Tibial nerve (tissue), 4 donors: ENCODE data around the gene EGFL7.

Source experiments
- EP300 ChIP-seq, 2 donors: sonication (generic); formaldehyde crosslinking; IDR thresholded peaks; one replicate each; pipeline ENCODE4 v1.6.1; 2017; ENCODE audit warnings: antibody characterized with exemption in 2 of 2, mild to moderate bottlenecking in 1 of 2
- POLR2A ChIP-seq, 2 donors: fragments of 450-650 bp; IDR thresholded peaks; one replicate each; pipeline ENCODE4 v1.6.1; 2017; ENCODE audit warnings: antibody characterized with exemption in 2 of 2, mild to moderate bottlenecking in 2 of 2, moderate library complexity in 2 of 2
- TF ChIP-seq, protein P1 (sequence below), 5 experiments: fragments of 200-600 bp in 3 of 5; fragments of 450-650 bp in 2 of 5; sonication (generic) in 3 of 5; IDR thresholded peaks; one replicate each; pipeline ENCODE4 v1.5.1; 2016 to 2019; ENCODE audit warnings: antibody characterized with exemption in 5 of 5, mild to moderate bottlenecking in 3 of 5, moderate library complexity in 2 of 5

DNA sequence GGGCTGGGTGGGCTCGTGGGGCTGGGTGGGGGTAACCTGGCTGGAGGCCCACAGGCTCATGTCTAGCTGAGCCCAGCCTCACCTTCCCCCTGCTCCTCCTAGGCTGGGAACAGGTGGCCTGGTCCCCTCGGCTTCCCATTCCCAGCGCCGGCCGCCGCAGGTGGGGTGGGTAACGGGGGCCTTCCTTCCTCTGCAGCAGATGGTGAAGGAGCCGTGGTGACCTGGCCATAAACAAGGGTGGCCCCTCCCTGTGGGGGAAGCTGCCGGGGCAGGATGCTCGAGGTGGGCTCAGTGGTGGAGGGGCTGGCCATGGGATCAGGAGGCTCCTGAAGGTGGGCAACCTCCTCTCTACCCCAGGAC is 41.0 kb upstream of the EGFL7 start:
- TF ChIP-seq, protein P1, sequence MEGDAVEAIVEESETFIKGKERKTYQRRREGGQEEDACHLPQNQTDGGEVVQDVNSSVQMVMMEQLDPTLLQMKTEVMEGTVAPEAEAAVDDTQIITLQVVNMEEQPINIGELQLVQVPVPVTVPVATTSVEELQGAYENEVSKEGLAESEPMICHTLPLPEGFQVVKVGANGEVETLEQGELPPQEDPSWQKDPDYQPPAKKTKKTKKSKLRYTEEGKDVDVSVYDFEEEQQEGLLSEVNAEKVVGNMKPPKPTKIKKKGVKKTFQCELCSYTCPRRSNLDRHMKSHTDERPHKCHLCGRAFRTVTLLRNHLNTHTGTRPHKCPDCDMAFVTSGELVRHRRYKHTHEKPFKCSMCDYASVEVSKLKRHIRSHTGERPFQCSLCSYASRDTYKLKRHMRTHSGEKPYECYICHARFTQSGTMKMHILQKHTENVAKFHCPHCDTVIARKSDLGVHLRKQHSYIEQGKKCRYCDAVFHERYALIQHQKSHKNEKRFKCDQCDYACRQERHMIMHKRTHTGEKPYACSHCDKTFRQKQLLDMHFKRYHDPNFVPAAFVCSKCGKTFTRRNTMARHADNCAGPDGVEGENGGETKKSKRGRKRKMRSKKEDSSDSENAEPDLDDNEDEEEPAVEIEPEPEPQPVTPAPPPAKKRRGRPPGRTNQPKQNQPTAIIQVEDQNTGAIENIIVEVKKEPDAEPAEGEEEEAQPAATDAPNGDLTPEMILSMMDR (IDR thresholded peaks at IDR 0.05) = no peak
- TF ChIP-seq POLR2A (IDR thresholded peaks at IDR 0.05) (no peak), EP300 (IDR thresholded peaks at IDR 0.05) (no peak)
